Jurkat, Clone E6-1 (cell line): ENCODE results near the gene PSMC3IP.

Source experiments
- DNase-seq: peaks from one replicate; pipeline ENCODE4 v3.0.0-alpha.2; 2011; ENCODE audit warnings: low read depth, low spot score
- H3K4me3 ChIP-seq: 2 replicates; pipeline ENCODE4 v1.5.1; 2011; ENCODE audit warnings: mild to moderate bottlenecking, low read length, control low read depth, moderate library complexity

Gene PSMC3IP

DNA sequence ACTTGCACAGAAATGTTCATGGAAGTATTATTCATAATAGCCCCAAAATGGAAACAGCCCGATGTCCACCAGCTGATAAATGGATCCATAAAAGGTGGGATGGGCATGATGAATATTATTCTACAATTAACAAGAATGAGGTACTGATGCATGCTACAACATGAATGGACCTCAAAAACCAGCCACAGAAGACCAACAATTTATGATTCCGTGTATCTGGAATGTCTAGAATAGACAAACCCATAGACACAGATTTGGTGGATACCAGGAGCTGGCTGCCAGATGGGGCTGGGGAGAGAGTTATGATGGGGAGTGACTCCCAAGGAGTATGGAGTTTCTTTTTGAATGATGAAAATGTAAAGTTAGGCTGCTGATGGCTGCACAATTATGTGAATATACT, 52.3 kb downstream of the PSMC3IP start:
- H3K4me3 ChIP-seq, result no peak overlapping the region
- no peak for DNase-seq

DNA sequence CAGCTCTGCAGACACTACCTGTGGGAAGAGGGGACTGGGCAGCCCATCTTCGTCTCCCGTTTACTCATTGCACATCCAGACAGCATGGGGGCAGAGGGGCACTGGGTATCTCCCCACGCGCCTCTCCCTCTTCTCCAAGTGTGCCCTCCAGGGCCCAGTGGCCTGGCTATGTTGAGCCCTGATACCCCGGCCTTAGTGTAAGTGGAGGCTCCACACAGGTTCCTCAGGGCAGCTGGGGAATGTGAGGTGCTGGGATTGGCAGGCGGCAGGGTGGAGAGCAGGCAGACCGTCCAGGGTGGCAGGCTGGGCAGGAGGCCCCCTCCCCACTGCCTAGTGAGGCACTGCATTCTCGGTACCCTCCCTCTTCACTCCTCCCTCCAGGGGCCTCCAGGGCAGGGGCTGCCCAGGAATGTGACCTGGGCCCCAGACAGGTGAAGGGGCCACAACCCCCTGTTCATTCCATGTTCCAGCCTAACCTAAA, 54.7 kb downstream of the PSMC3IP start:
- DNase-seq, result no peak
- no peak overlapping the region for H3K4me3 ChIP-seq
